H9 (cell line): ENCODE results near the gene TAF4. TPM values are rescaled to one million over a fixed set of nuclear protein-coding genes. Genes with fewer than 3 reads are reported as not detected.
"Not testable (repeated sequence)": the region's sequence is repeated elsewhere in the genome, so short reads cannot be mapped to it uniquely, and the experiment has no call there.

Experiments used
- DNase-seq: peaks from one replicate; pipeline ENCODE4 v3.0.0-alpha.2; 2017
- H2AFZ ChIP-seq: one replicate; pipeline ENCODE4 v1.6.1; 2013; ENCODE audit warnings: mild to moderate bottlenecking, low read length, control low read depth, moderate library complexity
- H2AK5ac ChIP-seq: 2 replicates; pipeline ENCODE4 v1.6.1; 2013; ENCODE audit warnings: low read length, control low read depth, mixed read lengths; ENCODE audit not compliant: insufficient read length
- H2BK120ac ChIP-seq: one replicate; pipeline ENCODE4 v1.6.1; 2013; ENCODE audit warnings: low read depth, mild to moderate bottlenecking, low read length, control low read depth, inconsistent platforms; ENCODE audit not compliant: poor library complexity, severe bottlenecking
- H2BK12ac ChIP-seq: 2 replicates; pipeline ENCODE4 v1.6.1; 2013; ENCODE audit warnings: low read length, control low read depth, mixed read lengths, low read depth; ENCODE audit not compliant: insufficient read length
- H2BK15ac ChIP-seq: 2 replicates; pipeline ENCODE4 v1.6.1; 2013; ENCODE audit warnings: low read depth, low read length, control low read depth
- H2BK20ac ChIP-seq: one replicate; pipeline ENCODE4 v1.6.1; 2013; ENCODE audit warnings: low read depth, mild to moderate bottlenecking, low read length, control low read depth, inconsistent platforms; ENCODE audit not compliant: poor library complexity, severe bottlenecking
- H2BK5ac ChIP-seq: 2 replicates; pipeline ENCODE4 v1.6.1; 2013; ENCODE audit warnings: low read length, control low read depth, mixed read lengths; ENCODE audit not compliant: insufficient read length
- H3K14ac ChIP-seq: 2 replicates; pipeline ENCODE4 v1.6.1; 2013; ENCODE audit warnings: low read length, control low read depth; ENCODE audit not compliant: insufficient read depth
- H3K18ac ChIP-seq: 2 replicates; pipeline ENCODE4 v1.6.1; 2013; ENCODE audit warnings: low read depth, mild to moderate bottlenecking, mixed read lengths, low read length, control low read depth; ENCODE audit not compliant: insufficient read length
- H3K23ac ChIP-seq: 2 replicates; pipeline ENCODE4 v1.6.1; 2013; ENCODE audit warnings: low read length, control low read depth, mixed read lengths, low read depth; ENCODE audit not compliant: insufficient read length
- H3K23me2 ChIP-seq: 2 replicates; pipeline ENCODE4 v1.6.1; 2013; ENCODE audit warnings: low read depth, mild to moderate bottlenecking, mixed read lengths, low read length, control low read depth; ENCODE audit not compliant: insufficient read length, poor library complexity, severe bottlenecking
- H3K27ac ChIP-seq: 2 replicates; pipeline ENCODE4 v1.5.1; 2013; ENCODE audit warnings: low read length, control low read depth, mixed read lengths, low read depth; ENCODE audit not compliant: insufficient read length
- H3K27me3 ChIP-seq: 2 replicates; pipeline ENCODE4 v1.6.1; 2013; ENCODE audit warnings: low read length, control low read depth, inconsistent platforms; ENCODE audit not compliant: insufficient read depth
- H3K4ac ChIP-seq: 2 replicates; pipeline ENCODE4 v1.6.1; 2013; ENCODE audit warnings: low read depth, mild to moderate bottlenecking, control low read depth, inconsistent platforms, low read length, moderate library complexity
- H3K4me1 ChIP-seq: 2 replicates; pipeline ENCODE4 v1.6.1; 2013; ENCODE audit warnings: low read length, control low read depth, inconsistent platforms; ENCODE audit not compliant: insufficient read depth
- H3K4me2 ChIP-seq: 2 replicates; pipeline ENCODE4 v1.6.1; 2013; ENCODE audit warnings: low read length, control low read depth, mixed read lengths; ENCODE audit not compliant: insufficient read length, insufficient read depth
- H3K56ac ChIP-seq: 2 replicates; pipeline ENCODE4 v1.6.1; 2013; ENCODE audit warnings: low read depth, mild to moderate bottlenecking, mixed read lengths, low read length, control low read depth; ENCODE audit not compliant: insufficient read length
- H3K79me1 ChIP-seq: 2 replicates; pipeline ENCODE4 v1.6.1; 2013; ENCODE audit warnings: low read depth, mild to moderate bottlenecking, moderate library complexity, low read length, control low read depth, inconsistent platforms; ENCODE audit not compliant: insufficient read depth, poor library complexity, severe bottlenecking
- H3K79me2 ChIP-seq: 2 replicates; pipeline ENCODE4 v1.6.1; 2013; ENCODE audit warnings: low read length, control low read depth, inconsistent platforms; ENCODE audit not compliant: insufficient read depth
- H3K9ac ChIP-seq: 2 replicates; pipeline ENCODE4 v1.6.1; 2013; ENCODE audit warnings: low read length, control low read depth, mixed read lengths; ENCODE audit not compliant: insufficient read length; ENCODE audit errors: extremely low read depth
- H3K9me3 ChIP-seq: one replicate; pipeline ENCODE4 v1.6.1; 2013; ENCODE audit warnings: low read depth, low read length, inconsistent platforms; ENCODE audit not compliant: control insufficient read depth
- H3T11ph ChIP-seq: one replicate; pipeline ENCODE4 v1.6.1; 2013; ENCODE audit warnings: mild to moderate bottlenecking, low read length, control low read depth, inconsistent platforms
- H4K20me1 ChIP-seq: one replicate; pipeline ENCODE4 v1.6.1; 2013; ENCODE audit not compliant: control insufficient read depth, insufficient read length, insufficient read depth
- H4K5ac ChIP-seq: 2 replicates; pipeline ENCODE4 v1.6.1; 2013; ENCODE audit warnings: low read depth, mild to moderate bottlenecking, mixed read lengths, low read length, control low read depth; ENCODE audit not compliant: insufficient read length
- H4K8ac ChIP-seq: replicated peaks from 2 replicates; pipeline ENCODE4 v1.6.1; 2013; ENCODE audit warnings: low read length, control low read depth, mixed read lengths, low read depth; ENCODE audit not compliant: insufficient read length
- H4K91ac ChIP-seq: 2 replicates; pipeline ENCODE4 v1.6.1; 2013; ENCODE audit warnings: low read depth, mild to moderate bottlenecking, moderate library complexity, mixed read lengths, low read length, control low read depth; ENCODE audit not compliant: insufficient read length
- H3K27ac Mint-ChIP-seq, 3 experiments: 2 replicates in 2 of 3; 3 replicates in 1 of 3; pipeline ENCODE4 v1.8.0; 2020 to 2021; ENCODE audit warnings: mixed read lengths in 3 of 3, mild to moderate bottlenecking in 1 of 3, moderate library complexity in 1 of 3
- H3K27me3 Mint-ChIP-seq: 2 replicates; pipeline ENCODE4 v1.8.0; 2021; ENCODE audit warnings: low read depth, mild to moderate bottlenecking, moderate library complexity, mixed read lengths
- H3K36me3 Mint-ChIP-seq, 3 experiments: 2 replicates in 2 of 3; 3 replicates in 1 of 3; pipeline ENCODE4 v1.8.0; 2020 to 2021; ENCODE audit warnings: low read depth in 3 of 3, mixed read lengths in 3 of 3; ENCODE audit not compliant: insufficient read depth in 1 of 3
- H3K4me1 Mint-ChIP-seq, 2 experiments: 2 replicates each; pipeline ENCODE4 v1.8.0; 2020; ENCODE audit warnings: mixed read lengths in 2 of 2
- H3K4me3 Mint-ChIP-seq, 2 experiments: 2 replicates in 1 of 2; 3 replicates in 1 of 2; pipeline ENCODE4 v1.8.0; 2020 to 2021; ENCODE audit warnings: mild to moderate bottlenecking in 2 of 2, mixed read lengths in 2 of 2, moderate library complexity in 1 of 2
- H3K9me3 Mint-ChIP-seq, 2 experiments: 2 replicates in 1 of 2; 3 replicates in 1 of 2; pipeline ENCODE4 v1.8.0; 2020; ENCODE audit warnings: mild to moderate bottlenecking in 2 of 2, mixed read lengths in 2 of 2, moderate library complexity in 1 of 2
- WGBS: extraction: QIAGEN DNeasy Blood & Tissue Kit; methylation state at CpG from one replicate; pipeline ENCODE4 v1.1.7; 2013; ENCODE audit warnings: missing lambda C conversion rate, low lambda C conversion rate, mixed read lengths; ENCODE audit not compliant: insufficient read length; ENCODE audit errors: extremely low coverage; 5-methylcytosine and 5-hydroxymethylcytosine counted together
- total RNA-seq: library from RNA; stranded (reverse); gene quantifications from 2 replicates; pipeline ENCODE4 v1.2.1, GENCODE V29; 2021
- TF ChIP-seq, protein P1 (sequence below): fragments of 200-600 bp; sonication (generic); conservative IDR thresholded peaks from 3 replicates; pipeline ENCODE4 v1.8.0; 2021; ENCODE audit warnings: antibody characterized with exemption, mild to moderate bottlenecking

TAF4 gene
- total RNA-seq, 1 experiment from 2014 or later, result 30.8 TPM

DNA sequence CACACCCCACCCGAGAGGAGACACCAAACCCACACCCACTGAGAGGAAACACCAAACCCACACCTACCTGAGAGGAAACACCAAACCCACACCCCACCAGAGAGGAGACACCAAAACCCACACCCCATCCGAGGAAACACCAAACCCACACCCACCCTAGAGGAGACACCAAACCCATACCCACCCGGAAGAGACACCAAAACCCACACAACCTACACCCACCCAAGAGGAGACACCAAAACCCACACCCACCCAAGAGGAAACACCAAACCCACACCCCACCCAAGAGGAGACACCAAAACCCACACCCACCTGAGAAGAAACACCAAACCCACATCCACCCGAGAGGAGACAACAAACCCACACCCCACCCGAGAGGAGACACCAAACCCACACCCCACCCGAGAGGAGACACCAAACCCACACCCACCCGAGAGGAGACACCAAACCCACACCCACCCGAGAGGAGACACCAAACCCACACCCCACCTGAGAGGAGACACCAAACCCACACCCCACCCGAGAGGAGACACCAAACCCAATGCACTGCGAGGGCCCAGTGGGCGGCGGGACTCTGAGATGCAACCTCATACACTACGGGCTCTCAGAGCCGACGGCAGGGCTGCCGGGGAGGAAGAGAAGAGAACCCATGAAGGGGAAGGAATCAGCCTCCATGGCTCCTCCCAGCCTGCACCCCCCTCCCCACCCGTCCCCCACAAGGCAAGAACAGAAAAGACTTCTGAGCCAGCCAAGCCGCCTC is 83.3 kb downstream of the TAF4 start:
- no peaks in the 10 kb centered on the region for H3K79me1 ChIP-seq
- no peak overlapping the region for H2BK5ac ChIP-seq
- H2AFZ ChIP-seq, result no peak overlapping the region
- no peaks in the 10 kb centered on the region for H3K9me3 ChIP-seq
- H3K18ac ChIP-seq, result no peak overlapping the region
- no peaks in the 10 kb centered on the region for H3K79me2 ChIP-seq
- no peaks in the 10 kb centered on the region for H3K23me2 ChIP-seq
- H2BK20ac ChIP-seq, result no peak overlapping the region
- TF ChIP-seq, protein P1, sequence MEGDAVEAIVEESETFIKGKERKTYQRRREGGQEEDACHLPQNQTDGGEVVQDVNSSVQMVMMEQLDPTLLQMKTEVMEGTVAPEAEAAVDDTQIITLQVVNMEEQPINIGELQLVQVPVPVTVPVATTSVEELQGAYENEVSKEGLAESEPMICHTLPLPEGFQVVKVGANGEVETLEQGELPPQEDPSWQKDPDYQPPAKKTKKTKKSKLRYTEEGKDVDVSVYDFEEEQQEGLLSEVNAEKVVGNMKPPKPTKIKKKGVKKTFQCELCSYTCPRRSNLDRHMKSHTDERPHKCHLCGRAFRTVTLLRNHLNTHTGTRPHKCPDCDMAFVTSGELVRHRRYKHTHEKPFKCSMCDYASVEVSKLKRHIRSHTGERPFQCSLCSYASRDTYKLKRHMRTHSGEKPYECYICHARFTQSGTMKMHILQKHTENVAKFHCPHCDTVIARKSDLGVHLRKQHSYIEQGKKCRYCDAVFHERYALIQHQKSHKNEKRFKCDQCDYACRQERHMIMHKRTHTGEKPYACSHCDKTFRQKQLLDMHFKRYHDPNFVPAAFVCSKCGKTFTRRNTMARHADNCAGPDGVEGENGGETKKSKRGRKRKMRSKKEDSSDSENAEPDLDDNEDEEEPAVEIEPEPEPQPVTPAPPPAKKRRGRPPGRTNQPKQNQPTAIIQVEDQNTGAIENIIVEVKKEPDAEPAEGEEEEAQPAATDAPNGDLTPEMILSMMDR, result no peak
- H2BK120ac ChIP-seq, result no peak overlapping the region
- peaks cover 2 to 3% of the 10 kb centered on the region in 2 experiments; a peak in 3 of 5 replicates for H3K9me3 Mint-ChIP-seq
- H2BK15ac ChIP-seq, result no peak overlapping the region
- WGBS, result no CpG with 5 or more reads among the region's 18 CpGs
- no peak overlapping the region for H3K56ac ChIP-seq
- no peak overlapping the region for H3K9ac ChIP-seq
- H2BK12ac ChIP-seq, result no peak overlapping the region
- peaks cover 22 to 42% (median 41%) of the 10 kb centered on the region in 3 experiments for H3K36me3 Mint-ChIP-seq
- H3K4me3 Mint-ChIP-seq, result no peak overlapping the region
- no peak overlapping the region for H3K14ac ChIP-seq
- no peak overlapping the region for H3T11ph ChIP-seq
- no peak overlapping the region for H3K27ac ChIP-seq
- no peaks in the 10 kb centered on the region for H4K20me1 ChIP-seq
- no peaks in the 10 kb centered on the region for H3K4me1 ChIP-seq
- H4K5ac ChIP-seq, result no peak overlapping the region
- H3K27ac Mint-ChIP-seq, result peak overlapping the region in 1 of 3 experiments; percentile 79; a peak in 2 of 7 replicates
- H4K8ac ChIP-seq, result no peak overlapping the region
- H4K91ac ChIP-seq, result no peak overlapping the region
- H2AK5ac ChIP-seq, result no peak overlapping the region
- H3K4ac ChIP-seq, result no peak overlapping the region
- H3K27me3 Mint-ChIP-seq, result no peaks in the 10 kb centered on the region
- no peak for DNase-seq
- no peaks in the 10 kb centered on the region for H3K4me1 Mint-ChIP-seq
- H3K4me2 ChIP-seq, result no peak overlapping the region
- no peak overlapping the region for H3K23ac ChIP-seq
- no peaks in the 10 kb centered on the region for H3K27me3 ChIP-seq

DNA sequence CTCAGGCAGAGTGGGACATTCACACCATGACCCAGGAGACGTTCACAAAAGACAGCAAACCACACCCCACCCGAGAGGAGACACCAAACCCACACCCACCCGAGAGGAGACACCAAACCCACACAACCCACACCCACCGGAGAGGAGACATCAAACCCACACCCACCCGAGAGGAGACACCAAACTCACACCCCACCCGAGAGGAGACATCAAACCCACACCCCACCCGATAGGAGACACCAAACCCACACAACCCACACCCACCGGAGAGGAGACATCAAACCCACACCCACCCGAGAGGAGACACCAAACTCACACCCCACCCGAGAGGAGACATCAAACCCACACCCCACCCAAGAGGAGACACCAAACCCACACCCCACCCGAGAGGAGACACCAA is 84.0 kb downstream of the TAF4 start:
- not testable (repeated sequence) for H3K27me3 Mint-ChIP-seq, H3K27ac ChIP-seq, DNase-seq, H4K91ac ChIP-seq, H3T11ph ChIP-seq, H3K4me3 Mint-ChIP-seq, H3K4ac ChIP-seq, H2AFZ ChIP-seq, H3K4me1 Mint-ChIP-seq, H3K23me2 ChIP-seq, H3K9me3 Mint-ChIP-seq, H3K79me1 ChIP-seq, H4K20me1 ChIP-seq, H3K4me2 ChIP-seq, H3K23ac ChIP-seq, H4K5ac ChIP-seq, H4K8ac ChIP-seq, H2BK12ac ChIP-seq, H2BK5ac ChIP-seq, H3K9ac ChIP-seq, H3K56ac ChIP-seq, H2BK15ac ChIP-seq, H2BK20ac ChIP-seq, H3K9me3 ChIP-seq, H2BK120ac ChIP-seq, H3K18ac ChIP-seq, H3K27ac Mint-ChIP-seq, H3K14ac ChIP-seq, H3K27me3 ChIP-seq, H3K79me2 ChIP-seq, H3K4me1 ChIP-seq, H2AK5ac ChIP-seq
- peaks cover 15 to 39% (median 37%) of the 10 kb centered on the region in 3 experiments for H3K36me3 Mint-ChIP-seq
- WGBS, result no CpG with 5 or more reads among the region's 11 CpGs
